Right lobe of liver (tissue), 6 donors: ENCODE measurements around the gene ICA1. TPM values are rescaled to one million over a fixed set of nuclear protein-coding genes. Genes with fewer than 3 reads are reported as not detected.

ENCODE experiments used
- ATAC-seq, 4 donors: fragments of 200-7000 bp; cut with Tn5 transposase; one replicate each; pipeline ENCODE4 v1.9.1; 2020; ENCODE audit warnings: mild to moderate bottlenecking in 4 of 4, moderate library complexity in 4 of 4
- DNase-seq, 3 donors: peaks; one replicate each; pipeline ENCODE4 v3.0.0-alpha.2; 2020
- H3K27ac ChIP-seq, 3 donors: fragments of 200-600 bp; one replicate each; pipeline ENCODE4 v1.8.0; 2022
- H3K27me3 ChIP-seq, 2 donors: fragments of 200-600 bp; one replicate each; pipeline ENCODE4 v1.8.0; 2022
- H3K36me3 ChIP-seq, 4 donors: fragments of 200-600 bp; sonication (generic) in 1 of 4; one replicate each; pipeline versions ENCODE4 v1.5.1 to v1.8.0; 2017 to 2022; ENCODE audit warnings: control low read depth in 1 of 4
- H3K4me1 ChIP-seq, 4 donors: fragments of 200-600 bp; sonication (generic) in 1 of 4; one replicate each; pipeline versions ENCODE4 v1.5.1 to v1.8.0; 2017 to 2022; ENCODE audit warnings: control low read depth in 1 of 4
- H3K4me3 ChIP-seq, 3 donors: fragments of 200-600 bp; one replicate each; pipeline ENCODE4 v1.8.0; 2022
- H3K9me3 ChIP-seq, 4 donors: fragments of 200-600 bp; sonication (generic) in 1 of 4; one replicate each; pipeline versions ENCODE4 v1.5.1 to v1.8.0; 2017 to 2022; ENCODE audit warnings: control low read depth in 1 of 4
- POLR2A ChIP-seq: fragments of 450-650 bp; IDR thresholded peaks from one replicate; pipeline ENCODE4 v1.6.1; 2017; ENCODE audit warnings: antibody characterized with exemption, mild to moderate bottlenecking
- WGBS: methylation state at CpG from one replicate; pipeline ENCODE4 v1.1.6; 2018; ENCODE audit warnings: low coverage, low lambda C conversion rate; ENCODE audit not compliant: insufficient coverage; ENCODE audit errors: missing lambda C conversion rate; 5-methylcytosine and 5-hydroxymethylcytosine counted together
- intact Hi-C, 2 donors: fragments of 100-400 bp; cut with DNase I; formaldehyde crosslinking; loops; one replicate each; pipeline versions ENCODE4 v1.11.2 to v1.14.1; 2022
- total RNA-seq, 6 experiments: library from RNA; depleted of rRNA in 2 of 6; stranded (reverse); fragments of >200 nt in 2 of 6; fragmentation: NEBNext Ultra II Directional in 3 of 6; extraction: Animal tissue kit (Norgen Biotek cat#: 25700) in 3 of 6; gene quantifications; one replicate each; pipeline versions ENCODE4 v1.1.0 to v1.2.4, GENCODE V29; 2016 to 2023
- TF ChIP-seq, protein P1 (sequence below), 4 donors: fragments of 200-600 bp in 3 of 4; fragments of 450-650 bp in 1 of 4; IDR thresholded peaks; one replicate each; pipeline versions ENCODE4 v1.5.1 to v1.8.0; 2016 to 2022; ENCODE audit warnings: antibody characterized with exemption in 4 of 4, mild to moderate bottlenecking in 2 of 4
- donor health status: DM: no; HTN: yes; CAD: no.
- donor health status: DM: no; HTN: no; CAD: no.
- donor health status: DM: no; HTN: no; CAD: no.
- donor health status: DM: no; HTN: yes; CAD: no.
- donor health status: DM: no; HTN: yes; CAD: no.

The ICA1 gene
- total RNA-seq, 6 experiments from 2014 or later, result 0.95 to 15.0 (median 7.3) TPM

DNA sequence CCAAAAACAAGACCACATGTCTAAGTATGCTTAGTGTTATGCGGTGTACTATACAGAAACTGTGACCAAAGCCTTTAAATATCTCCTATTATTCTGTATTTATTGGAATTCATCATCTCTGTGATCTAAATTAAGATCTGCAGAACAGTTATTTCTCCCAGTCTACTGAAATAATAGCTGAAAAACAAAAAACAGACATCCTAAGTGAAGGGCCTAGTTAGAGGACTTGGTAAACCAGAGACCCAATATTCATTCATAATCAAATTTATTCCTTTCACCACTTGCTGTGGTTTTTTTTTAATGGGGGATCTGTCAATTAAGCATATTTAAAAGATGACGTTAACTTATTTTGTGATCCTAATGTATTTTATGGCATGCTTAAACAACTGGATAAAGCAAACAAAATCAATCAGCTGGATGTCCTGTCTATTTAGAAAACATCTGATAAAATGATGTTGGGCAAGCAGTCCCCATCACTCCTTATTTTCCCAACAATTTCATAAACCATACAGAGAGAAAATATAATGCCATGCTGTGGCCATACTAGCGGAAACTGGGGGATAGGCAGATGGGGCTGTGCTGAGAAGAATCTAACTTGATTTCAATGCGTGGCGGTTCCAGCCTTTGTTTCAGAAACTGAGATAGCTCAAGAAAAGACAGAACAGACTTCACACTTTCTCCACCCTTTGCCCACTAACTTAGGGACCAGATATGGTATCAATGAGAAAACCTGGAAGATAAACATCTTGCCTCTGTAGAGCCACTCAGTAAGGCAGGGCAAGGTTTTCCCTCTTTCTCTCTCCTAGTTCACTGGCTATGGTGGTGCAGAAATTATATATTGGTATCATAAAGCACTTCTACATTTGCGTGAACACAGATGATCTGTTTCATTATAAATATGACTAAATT lies 32.9 kb downstream of the ICA1 start:
- 91% methylated on average over 6 of the region's 6 CpGs for WGBS
- ATAC-seq (no peak), DNase-seq (no peak)
- no peak for TF ChIP-seq POLR2A
- TF ChIP-seq, protein P1, sequence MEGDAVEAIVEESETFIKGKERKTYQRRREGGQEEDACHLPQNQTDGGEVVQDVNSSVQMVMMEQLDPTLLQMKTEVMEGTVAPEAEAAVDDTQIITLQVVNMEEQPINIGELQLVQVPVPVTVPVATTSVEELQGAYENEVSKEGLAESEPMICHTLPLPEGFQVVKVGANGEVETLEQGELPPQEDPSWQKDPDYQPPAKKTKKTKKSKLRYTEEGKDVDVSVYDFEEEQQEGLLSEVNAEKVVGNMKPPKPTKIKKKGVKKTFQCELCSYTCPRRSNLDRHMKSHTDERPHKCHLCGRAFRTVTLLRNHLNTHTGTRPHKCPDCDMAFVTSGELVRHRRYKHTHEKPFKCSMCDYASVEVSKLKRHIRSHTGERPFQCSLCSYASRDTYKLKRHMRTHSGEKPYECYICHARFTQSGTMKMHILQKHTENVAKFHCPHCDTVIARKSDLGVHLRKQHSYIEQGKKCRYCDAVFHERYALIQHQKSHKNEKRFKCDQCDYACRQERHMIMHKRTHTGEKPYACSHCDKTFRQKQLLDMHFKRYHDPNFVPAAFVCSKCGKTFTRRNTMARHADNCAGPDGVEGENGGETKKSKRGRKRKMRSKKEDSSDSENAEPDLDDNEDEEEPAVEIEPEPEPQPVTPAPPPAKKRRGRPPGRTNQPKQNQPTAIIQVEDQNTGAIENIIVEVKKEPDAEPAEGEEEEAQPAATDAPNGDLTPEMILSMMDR (IDR thresholded peaks at IDR 0.05), result no peak
- no peaks in the 10 kb centered on the region for H3K36me3 ChIP-seq
- intact Hi-C loops, result no loop called here
- no peaks in the 10 kb centered on the region for H3K9me3 ChIP-seq
- H3K4me1 ChIP-seq, result no peaks in the 10 kb centered on the region
- H3K27me3 ChIP-seq, result no peaks in the 10 kb centered on the region
- H3K27ac ChIP-seq, result no peak overlapping the region
- no peak overlapping the region for H3K4me3 ChIP-seq

DNA sequence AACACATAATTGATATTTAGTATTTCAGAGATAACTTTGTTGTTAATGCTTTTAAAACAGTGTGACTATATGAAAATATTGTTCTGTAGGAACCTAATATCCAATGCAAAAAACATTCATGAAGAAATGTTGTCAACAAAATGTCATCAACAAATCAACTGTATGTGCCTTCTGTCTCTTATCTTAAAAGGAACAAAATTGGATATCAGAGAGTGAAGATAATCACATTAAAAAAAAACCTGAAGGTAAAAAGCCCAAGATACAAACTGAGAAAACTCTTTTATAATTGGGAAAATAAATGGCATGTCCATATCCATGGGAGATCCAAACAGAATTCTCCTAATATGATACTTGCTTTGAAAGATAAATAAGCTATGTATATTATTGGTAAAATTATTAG lies 33.9 kb downstream of the ICA1 start:
- DNase-seq, result no peak
- H3K36me3 ChIP-seq, result no peaks in the 10 kb centered on the region
- H3K27ac ChIP-seq, result no peak overlapping the region
- ATAC-seq, result no peak
- intact Hi-C loops, result no loop called here
- H3K9me3 ChIP-seq, result no peaks in the 10 kb centered on the region
- H3K4me1 ChIP-seq, result no peaks in the 10 kb centered on the region
- H3K4me3 ChIP-seq, result no peak overlapping the region
- H3K27me3 ChIP-seq, result no peaks in the 10 kb centered on the region
- TF ChIP-seq, protein P1 (IDR thresholded peaks at IDR 0.05), result no peak
- TF ChIP-seq POLR2A, result no peak

DNA sequence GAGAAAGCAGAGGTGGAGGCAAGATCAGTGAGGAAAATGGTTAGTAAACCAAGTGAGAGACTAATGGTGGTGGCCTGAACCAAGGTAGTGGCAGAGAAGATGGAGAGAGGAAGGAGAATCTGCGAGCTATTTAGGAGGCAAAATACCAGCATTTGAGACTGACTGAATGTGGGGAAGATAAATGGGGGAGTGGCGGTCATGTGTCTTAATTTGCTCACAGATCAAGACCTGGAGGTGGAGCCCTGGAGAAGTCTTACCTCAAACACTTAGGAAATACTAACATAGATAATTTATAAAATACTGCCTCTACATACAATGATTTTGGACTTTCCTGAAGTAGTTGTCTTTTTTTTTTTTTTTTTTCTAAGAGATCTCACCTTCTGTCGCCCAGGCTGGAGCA lies 34.7 kb downstream of the ICA1 start:
- no peaks in the 10 kb centered on the region for H3K36me3 ChIP-seq
- DNase-seq (no peak), ATAC-seq (no peak)
- 86% methylated on average over 2 of the region's 3 CpGs for WGBS
- TF ChIP-seq POLR2A, result no peak
- TF ChIP-seq, protein P1 (IDR thresholded peaks at IDR 0.05), result no peak
- no peaks in the 10 kb centered on the region for H3K27me3 ChIP-seq
- intact Hi-C loops, result no loop called here
- no peak overlapping the region for H3K4me3 ChIP-seq
- H3K27ac ChIP-seq, result no peak overlapping the region
- H3K4me1 ChIP-seq, result no peaks in the 10 kb centered on the region
- no peaks in the 10 kb centered on the region for H3K9me3 ChIP-seq

DNA sequence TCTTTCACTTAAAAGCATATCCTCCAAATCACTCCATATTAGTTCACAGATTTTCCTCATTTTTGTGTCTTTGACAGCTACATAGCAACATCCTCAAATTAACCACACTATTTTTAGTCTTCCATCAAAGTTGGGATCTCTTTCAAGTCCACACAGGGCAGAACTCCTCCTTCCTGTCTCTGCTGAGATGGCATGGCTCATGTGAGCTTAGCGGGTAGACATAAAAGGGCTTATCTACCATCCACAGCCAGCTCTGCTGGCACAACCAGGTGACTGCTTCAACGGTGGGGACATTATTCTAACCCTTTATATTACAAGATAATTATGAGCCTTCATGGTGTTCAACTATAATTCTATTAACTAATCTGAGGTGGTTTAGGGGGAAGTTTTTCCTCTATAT lies 35.5 kb downstream of the ICA1 start:
- DNase-seq (no peak), ATAC-seq (no peak)
- Histone ChIP-seq H3K27ac (no peak overlapping the region), H3K4me1 (no peaks in the 10 kb centered on the region), H3K9me3 (no peaks in the 10 kb centered on the region), H3K36me3 (no peaks in the 10 kb centered on the region), H3K4me3 (no peak overlapping the region), H3K27me3 (no peaks in the 10 kb centered on the region)
- 63% methylated on average over 2 of the region's 2 CpGs for WGBS
- intact Hi-C loops, result no loop called here
- TF ChIP-seq POLR2A, result no peak
- TF ChIP-seq, protein P1 (IDR thresholded peaks at IDR 0.05), result no peak
